HG02623 (cell line): ENCODE results near the gene NXPE2.
"Not testable (repeated sequence)": the region's sequence is repeated elsewhere in the genome, so short reads cannot be mapped to it uniquely, and the experiment has no call there.

ENCODE experiments used
- ATAC-seq: cut with Tn5 transposase; IDR thresholded peaks from one replicate; pipeline ENCODE4 v1.9.1; 2021; ENCODE audit warnings: moderate library complexity; ENCODE audit not compliant: unreplicated experiment

NXPE2 gene

GRCh38 chr11:114678125-114679036 lies at the start of gene NXPE2:
Gene NXPE2 (plus strand): TSS chr11:114678527. CDS start chr11:114678576, 49 bp downstream.
- ATAC-seq: no peak

GRCh38 chr11:114631445-114631965 lies 46.8 kb upstream of the NXPE2 start:
- not testable (repeated sequence) for ATAC-seq

GRCh38 chr11:114639440-114639839 lies 38.9 kb upstream of the NXPE2 start:
- ATAC-seq: not testable (repeated sequence)

GRCh38 chr11:114650661-114651060 lies 27.7 kb upstream of the NXPE2 start:
- no peak for ATAC-seq

- no peak for ATAC-seq
These were observed 27.1 kb upstream of the NXPE2 start for GRCh38 chr11:114651145-114651718.

- ATAC-seq: no peak
These were observed 25.2 kb upstream of the NXPE2 start for GRCh38 chr11:114653148-114653547.

GRCh38 chr11:114664641-114665040 lies 13.7 kb upstream of the NXPE2 start:
- ATAC-seq: no peak

GRCh38 chr11:114666760-114667159 lies 11.6 kb upstream of the NXPE2 start:
- ATAC-seq: no peak

GRCh38 chr11:114668109-114668508 lies 10.2 kb upstream of the NXPE2 start:
- no peak for ATAC-seq

GRCh38 chr11:114673661-114674060 lies 4.7 kb upstream of the NXPE2 start:
- no peak for ATAC-seq

GRCh38 chr11:114679505-114679904 lies 1.2 kb downstream of the NXPE2 start:
- no peak for ATAC-seq

GRCh38 chr11:114683007-114683406 lies 4.7 kb downstream of the NXPE2 start:
- ATAC-seq: no peak

GRCh38 chr11:114684636-114685035 lies 6.3 kb downstream of the NXPE2 start:
- ATAC-seq: no peak

GRCh38 chr11:114685097-114685496 lies 6.8 kb downstream of the NXPE2 start:
- no peak for ATAC-seq

- no peak for ATAC-seq
These were observed 27.1 kb downstream of the NXPE2 start for GRCh38 chr11:114705280-114706024.

- no peak for ATAC-seq
These were observed 31.6 kb downstream of the NXPE2 start for GRCh38 chr11:114709960-114710359.

- ATAC-seq: no peak
These were observed 35.4 kb downstream of the NXPE2 start for GRCh38 chr11:114713756-114714155.

GRCh38 chr11:114719562-114719961 lies 41.2 kb downstream of the NXPE2 start:
- ATAC-seq: no peak

- no peak for ATAC-seq
These were observed 46.7 kb downstream of the NXPE2 start for GRCh38 chr11:114724916-114725524.

GRCh38 chr11:114725623-114726022 lies 47.3 kb downstream of the NXPE2 start:
- no peak for ATAC-seq

- ATAC-seq: no peak
These were observed 58.5 kb downstream of the NXPE2 start for GRCh38 chr11:114736806-114737205.
